ENCODE results near the gene ZMYND12.
A peak's percentile ranks its signal among the peaks of the same experiment; 100 is the strongest.

The ZMYND12 gene

DNA sequence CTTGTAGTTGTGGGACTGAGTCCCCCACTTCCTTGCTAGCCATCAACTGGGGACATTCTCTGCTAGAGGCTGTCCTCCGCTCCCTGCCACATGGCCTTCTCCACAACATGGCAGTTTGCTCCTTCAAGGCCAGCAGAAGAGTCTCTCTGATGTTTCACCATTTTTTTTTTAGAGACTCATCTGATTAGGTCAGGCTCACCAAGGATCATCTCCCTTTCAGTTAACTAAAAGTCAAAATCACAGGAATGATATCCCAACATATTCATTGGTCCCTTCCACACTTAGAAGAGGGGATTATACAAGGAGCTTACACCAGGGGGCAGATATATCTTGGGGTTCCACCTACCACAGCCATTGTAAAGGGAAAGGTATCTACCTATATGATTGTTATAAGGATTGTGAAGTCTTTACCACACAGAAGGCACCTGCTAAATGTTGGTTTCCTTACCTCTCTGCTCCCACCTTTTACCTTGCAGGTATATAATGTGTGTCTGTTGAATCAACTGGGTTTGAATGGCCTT, 51.9 kb downstream of the ZMYND12 start:
- Histone ChIP-seq H3K27ac (ENCODE audit: insufficient read depth, low read length, poor library complexity, severe bottlenecking) (no peak overlapping the region), H3K4me3 (ENCODE audit: insufficient read depth, low read depth, low read length, poor library complexity, severe bottlenecking) (no peak overlapping the region), H3K9me3 (ENCODE audit: control insufficient read depth, low read length) (no peaks in the 10 kb centered on the region), H3K27me3 (replicated peaks; ENCODE audit: control insufficient read depth, insufficient read depth, low read length, poor library complexity, severe bottlenecking) (no peaks in the 10 kb centered on the region), H3K36me3 (ENCODE audit: control insufficient read depth, insufficient read depth, low read length) (no peaks in the 10 kb centered on the region), H3K4me1 (ENCODE audit: control insufficient read depth, insufficient read depth, low read length, poor library complexity, severe bottlenecking) (no peaks in the 10 kb centered on the region)
- no peak for DNase-seq

DNA sequence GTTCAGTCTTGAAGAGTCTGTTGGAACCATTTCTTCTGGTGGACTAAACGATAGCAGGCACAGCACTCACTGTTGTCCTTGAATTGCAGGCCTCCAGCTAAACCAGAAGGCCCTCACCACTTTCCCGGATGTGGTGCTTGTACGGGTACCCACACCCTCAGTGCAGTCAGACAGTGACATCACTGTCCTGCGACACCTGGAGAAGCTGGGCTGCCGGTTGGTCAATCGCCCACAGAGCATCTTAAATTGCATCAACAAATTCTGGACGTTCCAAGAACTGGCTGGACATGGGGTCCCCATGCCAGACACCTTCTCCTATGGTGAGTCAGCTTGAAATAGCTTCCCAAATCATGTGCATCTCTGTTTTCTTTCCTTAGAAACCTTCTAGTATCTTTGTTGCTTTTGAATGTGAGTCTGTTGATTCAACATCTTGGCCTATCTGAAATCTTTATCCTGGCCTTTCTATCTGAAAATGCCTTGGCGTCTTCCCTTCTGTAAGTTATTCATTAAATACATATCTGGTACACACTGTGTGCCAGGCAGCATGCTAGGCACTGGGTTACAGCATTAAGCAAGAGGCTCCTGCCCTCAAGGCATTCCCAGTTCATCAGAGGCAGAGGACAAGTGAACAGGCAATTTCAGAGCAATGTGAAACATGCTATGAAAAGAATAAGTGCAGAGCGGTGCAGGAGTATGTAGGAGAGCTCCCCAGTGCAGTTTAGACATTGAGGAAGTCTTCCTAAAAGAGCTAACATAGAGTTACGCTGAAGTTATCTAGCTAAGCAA, 56.3 kb downstream of the ZMYND12 start:
- H3K4me3 ChIP-seq (ENCODE audit: insufficient read depth, low read depth, low read length, poor library complexity, severe bottlenecking) = no peak overlapping the region
- no peaks in the 10 kb centered on the region for H3K27me3 ChIP-seq (replicated peaks; ENCODE audit: control insufficient read depth, insufficient read depth, low read length, poor library complexity, severe bottlenecking)
- no peaks in the 10 kb centered on the region for H3K36me3 ChIP-seq (ENCODE audit: control insufficient read depth, insufficient read depth, low read length)
- no peak for DNase-seq
- no peaks in the 10 kb centered on the region for H3K4me1 ChIP-seq (ENCODE audit: control insufficient read depth, insufficient read depth, low read length, poor library complexity, severe bottlenecking)
- no peaks in the 10 kb centered on the region for H3K9me3 ChIP-seq (ENCODE audit: control insufficient read depth, low read length)
- H3K27ac ChIP-seq (ENCODE audit: insufficient read depth, low read length, poor library complexity, severe bottlenecking) = no peak overlapping the region

DNA sequence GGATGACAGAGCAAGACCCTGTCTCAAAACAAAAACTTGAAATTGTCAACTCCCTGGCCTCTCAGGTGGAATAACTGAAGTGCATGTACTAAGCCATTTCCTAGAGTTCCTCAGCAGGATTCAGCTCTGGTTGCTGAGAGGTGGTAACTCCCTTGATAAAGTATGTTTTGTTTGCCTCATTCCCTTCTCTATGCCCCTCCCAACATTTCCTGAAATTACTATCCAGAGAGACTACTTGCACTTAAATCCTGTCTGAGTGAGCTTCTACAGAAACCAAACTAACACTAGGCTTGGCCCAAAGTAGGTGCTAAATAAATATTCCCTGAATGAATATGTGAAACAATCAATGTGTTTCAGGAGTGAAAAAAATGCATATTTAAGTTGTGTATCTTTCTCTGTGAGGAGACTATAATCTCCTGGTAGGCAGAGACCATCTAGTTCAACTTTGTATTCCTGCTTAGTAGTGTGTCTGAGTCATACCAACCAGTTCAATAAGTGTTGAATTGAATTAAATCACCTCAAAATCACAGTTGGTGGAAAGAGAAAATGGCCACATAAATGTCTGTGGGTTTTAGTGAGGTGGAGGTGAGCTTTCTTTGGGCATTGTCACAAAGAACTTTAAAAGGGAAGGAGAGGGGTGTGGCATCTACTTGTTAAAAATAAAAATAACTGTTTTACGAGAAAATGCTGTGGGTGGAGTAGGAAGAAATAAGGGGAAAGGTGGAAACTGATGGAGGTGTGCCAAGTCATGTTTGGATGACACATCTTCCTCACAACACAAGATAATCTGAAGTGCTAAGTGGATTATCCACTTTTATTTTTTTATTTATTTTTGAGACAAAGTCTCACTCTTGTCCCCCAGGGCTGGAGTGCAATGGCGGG, 62.6 kb downstream of the ZMYND12 start:
- no peaks in the 10 kb centered on the region for H3K27me3 ChIP-seq (replicated peaks; ENCODE audit: control insufficient read depth, insufficient read depth, low read length, poor library complexity, severe bottlenecking)
- H3K36me3 ChIP-seq (ENCODE audit: control insufficient read depth, insufficient read depth, low read length) = no peaks in the 10 kb centered on the region
- no peak for DNase-seq
- no peaks in the 10 kb centered on the region for H3K4me1 ChIP-seq (ENCODE audit: control insufficient read depth, insufficient read depth, low read length, poor library complexity, severe bottlenecking)
- no peaks in the 10 kb centered on the region for H3K9me3 ChIP-seq (ENCODE audit: control insufficient read depth, low read length)
- no peak overlapping the region for H3K27ac ChIP-seq (ENCODE audit: insufficient read depth, low read length, poor library complexity, severe bottlenecking)
- no peak overlapping the region for H3K4me3 ChIP-seq (ENCODE audit: insufficient read depth, low read depth, low read length, poor library complexity, severe bottlenecking)

DNA sequence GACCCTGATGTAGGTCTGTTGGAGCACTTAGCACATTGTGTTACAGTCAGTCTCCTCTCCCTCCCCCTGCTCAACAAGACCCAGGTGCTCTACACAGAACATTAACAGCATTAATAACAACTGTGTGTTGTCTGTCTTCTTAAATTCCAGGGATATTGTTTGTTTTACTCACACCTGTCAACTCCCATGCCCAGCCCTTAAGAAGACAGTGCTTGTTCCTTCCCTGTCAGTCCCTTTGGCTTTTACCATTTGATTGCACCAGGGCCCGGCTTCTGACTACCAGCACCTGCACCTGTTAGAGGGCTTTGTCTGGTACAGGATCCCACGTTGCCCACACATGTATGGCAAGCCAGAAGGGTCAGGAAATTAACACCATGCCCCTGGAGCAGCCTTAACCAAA, 63.6 kb downstream of the ZMYND12 start:
- DNase-seq = no peak
- Histone ChIP-seq H3K36me3 (ENCODE audit: control insufficient read depth, insufficient read depth, low read length) (no peaks in the 10 kb centered on the region), H3K4me3 (ENCODE audit: insufficient read depth, low read depth, low read length, poor library complexity, severe bottlenecking) (no peak overlapping the region)

DNA sequence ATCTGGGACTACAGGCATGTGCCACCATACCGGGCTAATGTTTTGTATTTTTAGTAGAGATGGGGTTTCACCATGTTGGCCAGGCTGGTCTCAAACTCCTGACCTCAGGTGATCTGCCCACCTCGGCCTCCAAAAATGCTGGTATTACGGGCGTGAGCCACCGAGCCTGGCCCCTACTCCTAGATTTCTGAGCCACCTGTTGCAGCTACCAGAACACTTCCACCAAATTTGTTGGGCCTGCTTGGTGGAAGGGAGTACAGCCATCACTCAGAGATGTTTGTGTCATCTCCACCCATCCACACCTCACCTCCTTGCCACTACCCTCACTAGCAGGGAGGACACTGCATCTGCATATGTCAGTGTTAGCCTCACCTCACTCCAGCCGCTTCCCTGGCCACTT, 69.8 kb downstream of the ZMYND12 start:
- Histone ChIP-seq H3K4me1 (ENCODE audit: control insufficient read depth, insufficient read depth, low read length, poor library complexity, severe bottlenecking) (peaks cover 5% of the 10 kb centered on the region), H3K27ac (ENCODE audit: insufficient read depth, low read length, poor library complexity, severe bottlenecking) (no peak overlapping the region), H3K27me3 (replicated peaks; ENCODE audit: control insufficient read depth, insufficient read depth, low read length, poor library complexity, severe bottlenecking) (no peaks in the 10 kb centered on the region), H3K4me3 (ENCODE audit: insufficient read depth, low read depth, low read length, poor library complexity, severe bottlenecking) (no peak overlapping the region), H3K9me3 (ENCODE audit: control insufficient read depth, low read length) (no peaks in the 10 kb centered on the region), H3K36me3 (ENCODE audit: control insufficient read depth, insufficient read depth, low read length) (no peaks in the 10 kb centered on the region)
- no peak for DNase-seq

More for the DNA sequence above, 63.6 kb downstream of the ZMYND12 start:
- Histone ChIP-seq H3K9me3 (ENCODE audit: control insufficient read depth, low read length) (no peaks in the 10 kb centered on the region), H3K27me3 (replicated peaks; ENCODE audit: control insufficient read depth, insufficient read depth, low read length, poor library complexity, severe bottlenecking) (no peaks in the 10 kb centered on the region), H3K4me1 (ENCODE audit: control insufficient read depth, insufficient read depth, low read length, poor library complexity, severe bottlenecking) (no peaks in the 10 kb centered on the region), H3K27ac (ENCODE audit: insufficient read depth, low read length, poor library complexity, severe bottlenecking) (no peak overlapping the region)

DNA sequence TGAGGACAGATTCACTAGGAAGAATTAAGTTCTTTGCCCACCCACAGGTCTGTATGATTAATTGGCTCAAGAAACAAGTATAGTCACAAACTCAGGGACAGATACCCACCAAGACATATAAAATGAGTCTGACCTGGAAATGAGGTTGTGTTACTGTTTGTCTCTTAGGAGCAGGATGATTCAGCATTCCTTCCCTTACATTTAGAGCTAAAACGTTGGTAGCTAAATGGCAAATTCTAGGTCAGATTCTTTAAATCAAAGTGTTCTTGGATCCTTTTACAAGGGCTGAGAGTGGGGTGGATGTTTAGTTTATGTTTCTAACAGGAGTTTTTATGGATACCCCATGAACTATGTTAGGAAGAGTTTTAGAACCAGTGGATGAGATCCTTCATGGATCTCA, 70.5 kb downstream of the ZMYND12 start:
- Histone ChIP-seq H3K9me3 (ENCODE audit: control insufficient read depth, low read length) (no peaks in the 10 kb centered on the region), H3K4me1 (ENCODE audit: control insufficient read depth, insufficient read depth, low read length, poor library complexity, severe bottlenecking) (peaks cover 7% of the 10 kb centered on the region), H3K36me3 (ENCODE audit: control insufficient read depth, insufficient read depth, low read length) (no peaks in the 10 kb centered on the region), H3K27ac (ENCODE audit: insufficient read depth, low read length, poor library complexity, severe bottlenecking) (no peak overlapping the region), H3K4me3 (ENCODE audit: insufficient read depth, low read depth, low read length, poor library complexity, severe bottlenecking) (no peak overlapping the region), H3K27me3 (replicated peaks; ENCODE audit: control insufficient read depth, insufficient read depth, low read length, poor library complexity, severe bottlenecking) (peaks cover under 1% of the 10 kb centered on the region)
- DNase-seq = no peak

DNA sequence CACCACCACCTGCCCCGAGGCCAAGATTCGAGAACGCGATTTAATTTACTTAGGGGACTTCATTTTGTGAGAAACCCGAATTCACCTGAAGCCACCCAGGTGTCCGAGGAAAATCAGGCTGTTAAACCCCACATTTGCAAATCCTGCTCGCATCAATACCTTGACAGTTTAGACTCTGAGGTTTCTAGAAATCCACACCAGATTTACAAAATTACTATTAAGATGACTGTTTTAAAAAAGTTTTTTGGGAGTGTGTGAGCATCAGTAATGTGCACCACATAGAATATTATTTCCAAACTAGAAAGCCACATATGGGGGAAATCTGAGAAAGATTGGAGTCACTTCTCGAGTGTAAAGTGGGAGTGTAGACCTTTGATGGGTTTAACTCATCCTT, 74.5 kb downstream of the ZMYND12 start:
- Histone ChIP-seq H3K27ac (ENCODE audit: insufficient read depth, low read length, poor library complexity, severe bottlenecking) (no peak overlapping the region), H3K9me3 (ENCODE audit: control insufficient read depth, low read length) (no peaks in the 10 kb centered on the region), H3K4me1 (ENCODE audit: control insufficient read depth, insufficient read depth, low read length, poor library complexity, severe bottlenecking) (peaks cover 12% of the 10 kb centered on the region), H3K4me3 (ENCODE audit: insufficient read depth, low read depth, low read length, poor library complexity, severe bottlenecking) (peak overlapping the region; percentile 44), H3K36me3 (ENCODE audit: control insufficient read depth, insufficient read depth, low read length) (no peaks in the 10 kb centered on the region), H3K27me3 (replicated peaks; ENCODE audit: control insufficient read depth, insufficient read depth, low read length, poor library complexity, severe bottlenecking) (peaks cover 5% of the 10 kb centered on the region)
- DNase-seq = no peak

DNA sequence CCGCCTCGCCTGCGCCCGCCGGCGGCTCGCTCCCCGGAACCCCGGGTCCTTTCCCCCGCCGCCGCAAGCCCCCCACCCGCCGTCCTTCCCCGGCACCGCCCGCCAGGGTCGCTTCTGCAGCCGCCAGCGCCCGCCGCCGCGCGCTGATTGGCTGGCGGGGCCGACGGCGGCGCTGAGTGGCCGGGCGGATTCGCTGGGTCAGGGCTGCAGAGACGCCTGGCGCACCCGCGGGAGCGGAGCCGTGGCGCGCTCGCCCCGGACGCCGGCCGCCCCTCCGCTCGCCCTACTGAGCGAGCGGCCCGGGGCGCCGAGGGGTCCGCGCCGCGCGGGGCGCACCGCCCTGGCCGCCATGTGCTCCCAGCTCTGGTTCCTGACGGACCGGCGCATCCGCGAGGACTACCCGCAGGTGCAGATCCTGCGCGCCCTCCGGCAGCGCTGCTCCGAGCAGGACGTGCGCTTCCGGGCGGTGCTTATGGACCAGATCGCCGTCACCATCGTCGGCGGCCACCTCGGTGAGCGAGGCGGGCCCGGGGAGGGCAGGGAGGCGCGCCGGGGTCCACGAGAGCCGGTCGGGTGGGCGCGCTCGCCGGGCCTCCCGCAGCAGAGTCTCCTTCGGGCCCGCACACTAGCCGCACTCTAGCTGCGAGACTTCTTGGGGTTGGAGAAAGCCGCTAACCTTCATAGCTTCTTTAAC, 75.1 kb downstream of the ZMYND12 start, which contains the start of gene RIMKLA:
Gene RIMKLA, plus strand, starts transcription at position 207 of the 694 bp plus-strand sequence. Its CDS starts 143 bp downstream, at position 350.
- Histone ChIP-seq H3K27ac (ENCODE audit: insufficient read depth, low read length, poor library complexity, severe bottlenecking) (no peak within 1 kb of the TSS), H3K4me3 (ENCODE audit: insufficient read depth, low read depth, low read length, poor library complexity, severe bottlenecking) (peak within 1 kb of the TSS; percentile 50), H3K4me1 (ENCODE audit: control insufficient read depth, insufficient read depth, low read length, poor library complexity, severe bottlenecking) (peaks cover 12% of the 10 kb centered on the region), H3K9me3 (ENCODE audit: control insufficient read depth, low read length) (no peaks in the 10 kb centered on the region), H3K36me3 (ENCODE audit: control insufficient read depth, insufficient read depth, low read length) (no peaks in the 10 kb centered on the region), H3K27me3 (replicated peaks; ENCODE audit: control insufficient read depth, insufficient read depth, low read length, poor library complexity, severe bottlenecking) (peaks cover 5% of the 10 kb centered on the region)
- DNase-seq = peak in 1 of 3 donors; percentile 9

Data from effector memory CD4-positive, alpha-beta T cell (primary cell).